LNCaP clone FGC (cell line): ENCODE results near the gene GDPD4.

Source experiments
- DNase-seq: peaks from one replicate; pipeline ENCODE4 v3.0.0-alpha.2; 2011; ENCODE audit warnings: low read depth
- H3K4me3 ChIP-seq: 2 replicates; pipeline ENCODE4 v1.5.1; 2011; ENCODE audit warnings: mild to moderate bottlenecking, low read depth, low read length, control low read depth
- TF ChIP-seq, protein P1 (sequence below): IDR thresholded peaks from 2 replicates; pipeline ENCODE4 v1.5.1; 2012; ENCODE audit warnings: mild to moderate bottlenecking; ENCODE audit not compliant: control insufficient read depth, insufficient read depth; ENCODE audit errors: extremely low read depth

GDPD4 gene

DNA sequence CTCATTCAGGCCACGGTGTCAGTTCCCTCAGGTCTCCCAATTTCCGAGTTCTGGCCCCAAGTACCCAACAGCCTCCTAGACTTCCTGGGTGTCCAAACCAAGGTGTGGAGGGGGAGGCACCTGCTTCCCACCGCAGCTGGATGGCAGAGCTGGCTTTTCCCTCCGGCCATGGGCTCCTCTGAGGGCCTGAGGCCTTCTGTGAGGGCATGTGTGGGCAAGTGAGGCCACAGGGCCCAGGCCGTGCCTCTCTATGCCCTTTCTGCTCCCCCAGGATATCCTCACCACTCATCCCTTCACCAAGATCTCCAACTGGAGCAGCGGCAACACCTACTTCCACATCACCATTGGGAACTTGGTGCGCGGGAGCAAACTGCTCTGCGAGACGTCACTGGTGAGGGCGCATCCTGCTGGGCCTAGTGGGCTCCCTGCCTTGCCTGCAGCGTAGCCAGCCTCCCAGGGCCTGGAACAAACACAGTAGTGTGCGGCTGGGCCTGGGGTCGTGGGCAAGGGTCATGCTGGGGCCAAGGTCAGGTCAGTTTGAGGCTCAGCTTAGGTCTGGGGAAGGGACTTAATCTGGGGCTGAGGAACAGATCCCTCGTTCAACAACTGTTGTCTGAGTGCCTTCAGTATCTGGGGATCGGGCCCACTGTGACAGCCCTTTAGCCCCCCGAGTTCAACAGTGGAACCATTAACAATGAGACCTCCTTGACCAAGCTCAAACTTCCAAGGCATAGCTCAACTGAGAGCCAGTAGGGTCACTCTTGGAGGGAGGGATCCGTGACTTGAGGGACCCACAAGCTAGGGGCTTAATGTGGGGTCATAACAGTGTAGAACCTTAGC lies 87.7 kb downstream of the GDPD4 start:
- DNase-seq = no peak
- TF ChIP-seq, protein P1, sequence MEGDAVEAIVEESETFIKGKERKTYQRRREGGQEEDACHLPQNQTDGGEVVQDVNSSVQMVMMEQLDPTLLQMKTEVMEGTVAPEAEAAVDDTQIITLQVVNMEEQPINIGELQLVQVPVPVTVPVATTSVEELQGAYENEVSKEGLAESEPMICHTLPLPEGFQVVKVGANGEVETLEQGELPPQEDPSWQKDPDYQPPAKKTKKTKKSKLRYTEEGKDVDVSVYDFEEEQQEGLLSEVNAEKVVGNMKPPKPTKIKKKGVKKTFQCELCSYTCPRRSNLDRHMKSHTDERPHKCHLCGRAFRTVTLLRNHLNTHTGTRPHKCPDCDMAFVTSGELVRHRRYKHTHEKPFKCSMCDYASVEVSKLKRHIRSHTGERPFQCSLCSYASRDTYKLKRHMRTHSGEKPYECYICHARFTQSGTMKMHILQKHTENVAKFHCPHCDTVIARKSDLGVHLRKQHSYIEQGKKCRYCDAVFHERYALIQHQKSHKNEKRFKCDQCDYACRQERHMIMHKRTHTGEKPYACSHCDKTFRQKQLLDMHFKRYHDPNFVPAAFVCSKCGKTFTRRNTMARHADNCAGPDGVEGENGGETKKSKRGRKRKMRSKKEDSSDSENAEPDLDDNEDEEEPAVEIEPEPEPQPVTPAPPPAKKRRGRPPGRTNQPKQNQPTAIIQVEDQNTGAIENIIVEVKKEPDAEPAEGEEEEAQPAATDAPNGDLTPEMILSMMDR = no peak
- H3K4me3 ChIP-seq = no peak overlapping the region

DNA sequence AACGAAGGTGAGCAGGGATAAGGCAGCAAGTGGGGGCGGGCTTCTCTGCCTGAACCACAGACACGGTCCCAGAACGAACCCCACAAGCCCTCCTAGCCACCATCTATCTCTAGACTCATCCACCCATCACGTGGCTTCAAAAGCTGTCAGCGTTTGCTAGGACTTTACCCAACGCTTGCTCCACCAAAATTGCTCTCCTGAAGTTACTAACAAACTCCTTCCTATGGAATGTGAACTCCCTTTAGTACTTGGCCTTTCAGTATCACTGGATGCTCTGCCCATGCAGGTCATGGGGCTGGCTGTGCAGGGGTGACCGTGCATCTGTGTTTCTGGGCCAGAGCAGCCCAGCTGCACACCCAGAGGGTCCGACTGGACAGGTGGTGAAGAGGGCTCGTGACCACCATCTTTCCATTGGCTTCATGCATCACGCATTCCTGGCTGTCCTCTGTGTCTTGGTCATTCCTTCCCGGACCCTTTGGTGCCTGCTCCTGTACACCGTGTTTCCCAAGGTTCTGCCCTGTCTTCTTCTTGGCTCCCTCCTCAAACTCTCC lies 88.4 kb downstream of the GDPD4 start:
- TF ChIP-seq, protein P1 = no peak
- DNase-seq = no peak
- no peak overlapping the region for H3K4me3 ChIP-seq

DNA sequence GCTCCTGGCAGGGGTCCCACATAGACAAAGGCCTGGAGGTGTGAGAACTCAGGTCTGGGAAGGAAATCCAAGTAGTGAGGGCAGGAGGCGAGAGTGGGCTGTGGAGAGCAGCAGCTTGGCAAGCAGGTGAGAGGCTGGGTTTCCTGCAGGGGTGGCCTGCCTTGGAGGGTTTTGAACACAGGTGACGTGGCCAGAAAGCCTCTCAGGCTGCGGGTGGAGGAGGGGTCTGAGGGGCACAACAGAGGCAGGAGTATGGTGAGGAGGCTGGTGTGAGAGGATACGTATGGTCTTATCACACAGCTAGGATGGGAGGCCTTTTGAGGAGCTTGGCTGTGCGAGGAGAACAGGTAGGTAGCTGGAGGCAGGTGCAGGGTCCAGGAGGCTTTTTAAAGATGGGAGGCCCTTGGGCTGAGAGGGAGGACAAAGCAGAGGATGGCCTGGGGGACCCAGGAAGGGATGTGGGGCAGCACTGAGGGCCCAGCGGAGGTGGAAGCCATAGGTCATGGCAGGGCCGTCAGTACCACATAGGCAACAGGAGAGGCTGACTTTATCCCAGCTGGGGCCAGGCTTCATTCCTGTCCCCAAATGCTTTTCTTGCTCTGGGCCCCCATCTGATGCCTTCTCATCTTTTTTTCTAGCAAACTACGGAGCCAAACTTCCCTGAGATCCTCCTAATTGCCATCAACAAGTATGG lies 89.0 kb downstream of the GDPD4 start:
- TF ChIP-seq, protein P1 = no peak
- no peak overlapping the region for H3K4me3 ChIP-seq
- no peak for DNase-seq

DNA sequence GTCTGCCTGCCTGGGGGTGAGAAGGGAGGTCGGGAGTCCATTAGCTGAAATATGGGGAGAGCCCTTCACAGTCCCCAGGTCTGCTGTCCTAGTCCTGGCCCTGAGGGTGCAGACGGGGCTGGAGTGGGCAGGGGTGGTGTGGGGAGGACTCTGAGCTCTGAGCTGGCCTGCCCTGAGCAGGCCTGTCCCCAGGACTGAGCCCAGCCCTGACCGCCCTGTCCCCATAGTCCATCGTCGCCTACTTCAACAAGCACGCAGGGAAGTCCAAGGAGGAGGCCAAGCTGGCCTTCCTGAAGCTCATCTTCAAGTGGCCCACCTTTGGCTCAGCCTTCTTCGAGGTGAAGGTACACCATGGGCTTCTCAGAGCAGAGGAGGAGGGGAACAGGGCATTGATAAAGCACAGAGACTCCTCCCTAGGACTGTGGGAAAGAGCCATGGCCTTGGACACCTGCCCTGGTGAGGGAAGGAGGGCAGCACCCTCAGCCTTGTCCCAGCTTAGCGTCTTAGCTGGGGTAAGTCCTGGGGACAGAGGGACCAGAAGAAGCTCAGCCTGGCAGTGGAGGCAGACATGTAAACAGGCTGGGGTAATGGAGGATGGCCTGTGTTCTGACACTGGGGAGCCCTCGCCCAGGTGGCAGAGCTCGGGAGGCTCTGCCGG lies 89.8 kb downstream of the GDPD4 start:
- TF ChIP-seq, protein P1 = no peak
- H3K4me3 ChIP-seq = no peak overlapping the region
- DNase-seq = no peak

DNA sequence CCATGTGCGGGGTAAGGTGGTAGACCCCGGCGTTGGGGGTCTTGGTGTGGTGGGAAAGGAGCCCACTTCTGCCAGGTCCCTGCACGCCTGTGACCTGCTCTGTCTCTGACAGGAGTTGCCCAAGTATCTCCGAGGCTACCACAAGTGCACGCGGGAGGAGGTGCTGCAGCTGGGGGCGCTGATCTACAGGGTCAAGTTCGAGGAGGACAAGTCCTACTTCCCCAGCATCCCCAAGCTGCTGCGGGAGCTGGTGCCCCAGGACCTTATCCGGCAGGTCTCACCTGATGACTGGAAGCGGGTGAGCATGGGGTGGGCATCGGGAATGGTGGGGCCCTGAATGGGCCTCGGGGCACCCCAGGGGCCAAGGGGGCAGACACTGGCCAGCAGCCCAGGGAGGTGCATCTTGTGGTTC lies 90.4 kb downstream of the GDPD4 start:
- no peak for DNase-seq
- TF ChIP-seq, protein P1 = no peak
- H3K4me3 ChIP-seq = no peak overlapping the region

DNA sequence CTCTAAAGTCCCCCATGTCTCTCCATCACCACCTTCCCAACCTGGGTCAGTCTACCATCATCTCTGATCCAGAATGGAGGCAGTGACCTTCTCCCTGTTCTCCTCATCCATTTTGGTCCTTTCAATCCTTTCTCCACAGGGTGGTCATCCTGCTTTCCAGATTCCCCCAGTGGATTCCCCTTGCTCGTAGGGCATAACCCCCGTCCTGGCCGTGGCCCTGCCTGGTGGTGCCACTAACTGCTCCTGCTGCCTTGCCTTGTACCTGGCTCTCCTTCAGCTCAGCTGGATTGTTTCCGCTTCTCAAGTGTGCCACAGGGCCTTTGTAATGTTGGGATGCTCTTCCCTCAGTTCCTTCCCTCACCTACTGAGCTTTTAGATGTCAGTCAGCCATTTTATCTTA lies 91.8 kb downstream of the GDPD4 start:
- H3K4me3 ChIP-seq = no peak overlapping the region
- DNase-seq = no peak
- TF ChIP-seq, protein P1 = no peak
